ENCODE data around the gene HSPA4L. TPM values are rescaled to one million over a fixed set of nuclear protein-coding genes. Genes with fewer than 3 reads are reported as not detected.

HSPA4L gene
- total RNA-seq, 4 donors from 2014 or later: 8.2 to 12.5 (median 8.7) TPM

GRCh38 chr4:127759893-127760292 is 22.2 kb upstream of the HSPA4L start:
- Histone ChIP-seq H3K27ac (no peak overlapping the region), H3K27me3 (no peaks in the 10 kb centered on the region), H3K4me1 (no peaks in the 10 kb centered on the region), H3K36me3 (no peaks in the 10 kb centered on the region), H3K9me3 (peaks cover 0 to 6% (median 0%) of the 10 kb centered on the region in 3 donors), H3K4me3 (no peak overlapping the region)
- WGBS, 2 donors (ENCODE audit: low coverage in 1 of 2): 82 to 85% methylated on average over 3 of the region's 3 CpGs
- no peak for ATAC-seq
- TF ChIP-seq POLR2A (IDR thresholded peaks at IDR 0.05) (no peak), POLR2AphosphoS5 (IDR thresholded peaks at IDR 0.05) (no peak), CTCF (IDR thresholded peaks at IDR 0.05) (no peak), EP300 (IDR thresholded peaks at IDR 0.05) (no peak)

DNA sequence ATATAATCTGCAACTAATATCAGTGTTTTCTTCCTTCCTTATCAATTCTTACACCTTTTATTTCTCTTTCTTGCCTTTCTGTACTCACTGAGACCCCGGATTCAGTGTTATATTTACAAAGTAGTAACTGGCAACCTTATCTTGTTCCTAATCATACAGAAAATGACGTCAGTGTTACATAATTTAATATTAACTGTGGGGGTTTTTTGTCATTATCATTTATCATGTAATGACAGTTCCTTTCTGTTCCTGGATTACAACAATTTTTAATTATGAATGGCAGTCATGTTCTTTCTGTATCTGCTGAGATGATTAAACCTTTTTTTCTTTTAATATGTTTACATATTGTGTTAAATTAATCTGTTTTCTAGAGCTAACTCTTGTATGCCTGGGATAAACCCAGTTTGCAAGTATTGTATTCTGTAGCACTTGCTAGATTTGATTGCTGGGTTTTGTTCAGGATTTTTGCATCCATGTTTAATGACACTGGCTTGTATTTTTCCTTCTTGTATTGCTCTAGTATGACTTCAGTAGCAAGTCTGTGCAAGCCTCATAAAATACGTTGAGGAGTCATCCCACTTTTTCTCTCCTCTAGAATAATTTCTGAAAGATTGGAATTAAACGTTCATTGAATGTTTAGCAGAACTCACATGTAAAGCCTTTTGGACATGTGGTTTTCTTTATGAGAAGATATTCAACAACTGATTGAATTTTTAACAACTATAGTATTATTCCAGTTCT is 10.4 kb upstream of the HSPA4L start:
- 47 to 78% methylated on average over 4 of the region's 4 CpGs for WGBS, 2 donors (ENCODE audit: low coverage in 1 of 2)
- ATAC-seq: no peak
- no peak overlapping the region for H3K27ac ChIP-seq
- no peaks in the 10 kb centered on the region for H3K9me3 ChIP-seq
- TF ChIP-seq EP300 (IDR thresholded peaks at IDR 0.05): no peak
- no peak for TF ChIP-seq POLR2A (IDR thresholded peaks at IDR 0.05)
- no peak for TF ChIP-seq CTCF (IDR thresholded peaks at IDR 0.05)
- TF ChIP-seq POLR2AphosphoS5 (IDR thresholded peaks at IDR 0.05): no peak
- H3K4me1 ChIP-seq: no peaks in the 10 kb centered on the region
- H3K36me3 ChIP-seq: no peaks in the 10 kb centered on the region
- no peaks in the 10 kb centered on the region for H3K27me3 ChIP-seq
- no peak overlapping the region for H3K4me3 ChIP-seq

- Histone ChIP-seq H3K27ac (no peak overlapping the region), H3K9me3 (no peaks in the 10 kb centered on the region), H3K27me3 (no peaks in the 10 kb centered on the region), H3K4me1 (no peaks in the 10 kb centered on the region), H3K36me3 (no peaks in the 10 kb centered on the region), H3K4me3 (no peak overlapping the region)
- 81 to 93% methylated on average over 7 to 10 of the region's 10 CpGs for WGBS, 2 donors (ENCODE audit: low coverage in 1 of 2)
- ATAC-seq: no peak
- TF ChIP-seq EP300 (IDR thresholded peaks at IDR 0.05) (no peak), POLR2AphosphoS5 (IDR thresholded peaks at IDR 0.05) (no peak), CTCF (IDR thresholded peaks at IDR 0.05) (no peak), POLR2A (IDR thresholded peaks at IDR 0.05) (no peak)
These were observed 9.1 kb upstream of the HSPA4L start for GRCh38 chr4:127772769-127773671.

DNA sequence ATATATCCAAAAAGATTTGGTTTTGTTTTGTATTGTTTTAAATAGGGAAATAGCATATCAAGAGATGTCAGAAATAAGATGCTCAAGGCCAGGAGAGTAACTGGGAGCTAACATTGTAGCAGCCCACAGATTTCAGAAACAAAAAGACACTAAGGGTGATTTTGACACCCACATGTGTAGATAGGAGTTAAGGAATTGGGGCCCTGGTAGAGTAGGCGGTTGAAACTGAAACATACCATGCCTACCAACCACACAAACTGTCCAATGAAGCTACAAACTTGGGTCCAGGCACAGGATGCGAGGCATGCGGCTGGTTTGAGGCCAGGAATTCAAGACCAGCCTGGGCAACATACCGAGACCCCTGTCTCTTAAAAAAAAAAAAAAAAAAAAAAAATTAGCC is 6.3 kb upstream of the HSPA4L start:
- Histone ChIP-seq H3K4me3 (no peak overlapping the region), H3K36me3 (no peaks in the 10 kb centered on the region), H3K4me1 (no peaks in the 10 kb centered on the region), H3K27ac (no peak overlapping the region), H3K9me3 (no peaks in the 10 kb centered on the region), H3K27me3 (no peaks in the 10 kb centered on the region)
- TF ChIP-seq POLR2A (IDR thresholded peaks at IDR 0.05) (no peak), POLR2AphosphoS5 (IDR thresholded peaks at IDR 0.05) (no peak), CTCF (IDR thresholded peaks at IDR 0.05) (no peak), EP300 (IDR thresholded peaks at IDR 0.05) (no peak)
- ATAC-seq: no peak
- WGBS, 2 donors (ENCODE audit: low coverage in 1 of 2): 94 to 100% methylated on average over 1 to 3 of the region's 4 CpGs
